Epithelial cell of esophagus (primary cell): ENCODE data around the gene RFXANK.

Experiments
- DNase-seq: peaks from one replicate; pipeline ENCODE4 v3.0.0; 2010; ENCODE audit warnings: low read depth
- H3K4me3 ChIP-seq: 2 replicates; pipeline ENCODE4 v1.5.1; 2011; ENCODE audit warnings: mild to moderate bottlenecking, low read length, control low read depth
- CTCF ChIP-seq: IDR thresholded peaks from 2 replicates; pipeline ENCODE4 v1.5.1; 2011; ENCODE audit warnings: low read depth, mild to moderate bottlenecking, low read length, control low read depth, inconsistent platforms; ENCODE audit not compliant: insufficient read depth; ENCODE audit errors: missing control alignments

RFXANK gene

GRCh38 chr19:19224150-19224851, 32.2 kb downstream of the RFXANK start:
- no peak for DNase-seq
- no peak for TF ChIP-seq CTCF
- no peak overlapping the region for H3K4me3 ChIP-seq

GRCh38 chr19:19224852-19225494, 32.9 kb downstream of the RFXANK start:
- peak; percentile 66 for DNase-seq
- TF ChIP-seq CTCF: peak; percentile 47
- no peak overlapping the region for H3K4me3 ChIP-seq

GRCh38 chr19:19226204-19226603, 34.1 kb downstream of the RFXANK start:
- TF ChIP-seq CTCF: no peak
- no peak for DNase-seq
- no peak overlapping the region for H3K4me3 ChIP-seq

- H3K4me3 ChIP-seq: no peak overlapping the region
- no peak for TF ChIP-seq CTCF
- DNase-seq: no peak
Measured at GRCh38 chr19:19226663-19227062, 34.6 kb downstream of the RFXANK start.

GRCh38 chr19:19227217-19227616, 35.2 kb downstream of the RFXANK start:
- TF ChIP-seq CTCF: no peak
- no peak for DNase-seq
- H3K4me3 ChIP-seq: no peak overlapping the region

- H3K4me3 ChIP-seq: no peak overlapping the region
- DNase-seq: no peak
- TF ChIP-seq CTCF: no peak
Measured at GRCh38 chr19:19229701-19230100, 37.6 kb downstream of the RFXANK start.

- no peak for TF ChIP-seq CTCF
- no peak for DNase-seq
- H3K4me3 ChIP-seq: no peak overlapping the region
Measured at GRCh38 chr19:19230999-19231398, 38.9 kb downstream of the RFXANK start.
